IPS DF 6.9 (cell line): ENCODE results near the gene PIP5K1B.

Experiments used
- DNase-seq: peaks from one replicate; pipeline ENCODE4 v3.0.0-alpha.2; 2013; ENCODE audit warnings: low read depth, low spot score
- H3K27ac ChIP-seq: one replicate; pipeline ENCODE4 v1.5.1; 2013; ENCODE audit warnings: low read length, control low read depth
- H3K27me3 ChIP-seq: 2 replicates; pipeline ENCODE4 v1.6.1; 2013; ENCODE audit warnings: mild to moderate bottlenecking, low read length; ENCODE audit not compliant: control insufficient read depth, insufficient read depth
- H3K36me3 ChIP-seq: 2 replicates; pipeline ENCODE4 v1.6.1; 2013; ENCODE audit warnings: low read length; ENCODE audit not compliant: control insufficient read depth, insufficient read depth
- H3K4me1 ChIP-seq: 2 replicates; pipeline ENCODE4 v1.6.1; 2013; ENCODE audit warnings: low read length; ENCODE audit not compliant: control insufficient read depth, insufficient read depth
- H3K4me3 ChIP-seq: 2 replicates; pipeline ENCODE4 v1.5.1; 2013; ENCODE audit warnings: mild to moderate bottlenecking, low read length
- H3K9me3 ChIP-seq: 2 replicates; pipeline ENCODE4 v1.6.1; 2013; ENCODE audit warnings: low read length, inconsistent platforms; ENCODE audit not compliant: control insufficient read depth, insufficient read depth
- WGBS: extraction: QIAGEN DNeasy Blood & Tissue Kit; methylation state at CpG from one replicate; pipeline ENCODE4 v1.1.7; 2013; ENCODE audit warnings: mixed read lengths, missing lambda C conversion rate; ENCODE audit not compliant: insufficient read length, insufficient coverage; 5-methylcytosine and 5-hydroxymethylcytosine counted together

Gene PIP5K1B

DNA sequence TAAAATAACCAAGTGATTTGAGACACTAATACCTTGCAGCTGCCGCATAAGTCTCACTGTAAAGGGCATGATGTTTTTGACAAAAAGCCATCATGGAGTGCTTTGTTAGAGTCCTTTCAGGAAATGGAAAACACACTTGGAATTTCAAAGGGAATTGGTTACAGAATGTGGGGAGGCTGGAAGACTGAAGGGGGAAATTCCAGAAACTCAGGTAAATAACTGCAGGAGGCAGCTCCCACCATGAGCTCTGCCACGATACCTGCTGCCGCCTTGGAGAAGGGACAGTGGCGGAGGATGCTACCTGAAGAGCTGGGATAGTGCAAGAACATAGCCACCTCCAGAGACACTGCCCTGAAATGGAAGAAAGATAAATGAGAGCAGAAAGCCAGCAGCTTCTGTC lies 242.0 kb downstream of the PIP5K1B start:
- no peaks in the 10 kb centered on the region for H3K36me3 ChIP-seq
- H3K4me3 ChIP-seq: no peak overlapping the region
- no peak overlapping the region for H3K27ac ChIP-seq
- no peaks in the 10 kb centered on the region for H3K27me3 ChIP-seq
- WGBS: no CpG with 5 or more reads among the region's 4 CpGs
- peak; percentile 27 for DNase-seq
- H3K4me1 ChIP-seq: peaks cover 7% of the 10 kb centered on the region
- H3K9me3 ChIP-seq: no peaks in the 10 kb centered on the region

DNA sequence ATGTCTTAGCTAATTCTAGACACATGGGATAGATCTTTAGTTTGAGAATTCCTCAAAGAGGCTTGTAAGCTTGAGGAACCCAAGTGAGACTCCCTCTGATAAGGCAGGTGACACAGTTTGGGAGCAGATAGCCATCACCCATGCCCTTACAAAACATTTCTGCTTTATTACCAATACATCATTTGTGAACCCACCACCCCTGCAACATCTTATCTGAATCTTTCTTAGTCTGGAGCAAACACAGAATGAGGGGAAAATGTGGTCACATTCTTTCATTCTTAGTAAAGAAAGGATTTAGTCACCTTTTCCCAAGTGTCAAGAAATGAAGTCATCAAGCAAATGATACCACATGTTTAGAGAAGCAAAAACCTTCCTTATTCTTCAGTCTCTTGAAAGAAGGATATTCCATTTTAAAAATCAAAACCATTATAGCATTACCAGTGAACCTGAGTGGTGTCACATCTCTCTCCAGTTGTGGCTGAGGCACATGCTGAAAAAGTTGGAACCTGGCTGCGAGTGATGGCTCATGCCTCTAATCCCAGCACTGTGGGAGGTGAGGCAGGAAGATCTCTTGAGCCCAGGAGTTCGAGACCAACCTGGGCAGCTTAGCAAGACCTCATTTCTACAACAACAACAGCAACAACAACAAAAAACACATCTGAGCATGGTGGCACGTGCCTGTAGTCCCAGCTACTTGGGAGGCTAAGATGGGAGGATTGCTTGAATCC lies 243.0 kb downstream of the PIP5K1B start:
- Histone ChIP-seq H3K27ac (no peak overlapping the region), H3K27me3 (no peaks in the 10 kb centered on the region), H3K4me3 (no peak overlapping the region), H3K36me3 (no peaks in the 10 kb centered on the region), H3K4me1 (peaks cover 5% of the 10 kb centered on the region; the same call in 1 of the 2 replicates), H3K9me3 (no peaks in the 10 kb centered on the region)
- WGBS: no CpG with 5 or more reads among the region's 3 CpGs
- DNase-seq: no peak

DNA sequence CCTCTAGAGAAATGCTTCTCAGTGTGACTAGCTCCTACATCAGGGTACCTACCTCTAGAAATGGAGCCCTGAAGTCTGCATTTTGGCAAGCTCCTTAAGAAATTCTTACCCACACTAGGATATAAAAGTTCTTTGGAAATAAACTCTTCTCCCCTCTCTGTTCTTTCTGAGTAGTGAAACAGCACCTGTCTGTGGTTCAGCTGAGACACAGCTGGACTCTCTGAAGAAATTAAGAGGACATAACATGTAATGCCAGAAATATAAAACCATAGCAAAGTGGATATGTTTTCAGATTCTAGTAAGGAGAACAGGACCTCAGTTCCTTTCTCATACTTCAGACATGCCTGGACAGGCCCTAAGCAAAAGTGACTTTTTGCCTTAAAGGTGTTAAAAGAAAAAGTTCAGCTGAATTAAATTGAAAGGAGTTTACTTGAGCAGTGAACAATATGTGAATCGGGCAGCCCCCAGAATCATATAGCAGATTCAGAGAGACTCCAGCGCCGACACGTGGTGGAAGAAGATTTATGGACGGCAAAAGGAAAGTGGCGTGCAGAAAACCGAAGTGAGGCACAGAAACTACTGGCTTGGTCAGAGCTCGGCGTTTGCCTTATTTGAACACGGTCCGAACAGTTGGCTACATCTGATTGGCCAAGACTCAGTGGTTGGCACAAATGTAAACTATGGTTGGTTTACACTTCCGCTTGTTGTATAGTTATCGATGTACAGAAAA lies 244.4 kb downstream of the PIP5K1B start:
- peaks cover 5% of the 10 kb centered on the region; the same call in 1 of the 2 replicates for H3K4me1 ChIP-seq
- no peaks in the 10 kb centered on the region for H3K9me3 ChIP-seq
- H3K27me3 ChIP-seq: no peaks in the 10 kb centered on the region
- no peak for DNase-seq
- WGBS: no CpG with 5 or more reads among the region's 13 CpGs
- H3K36me3 ChIP-seq: no peaks in the 10 kb centered on the region
- H3K4me3 ChIP-seq: no peak overlapping the region
- no peak overlapping the region for H3K27ac ChIP-seq

DNA sequence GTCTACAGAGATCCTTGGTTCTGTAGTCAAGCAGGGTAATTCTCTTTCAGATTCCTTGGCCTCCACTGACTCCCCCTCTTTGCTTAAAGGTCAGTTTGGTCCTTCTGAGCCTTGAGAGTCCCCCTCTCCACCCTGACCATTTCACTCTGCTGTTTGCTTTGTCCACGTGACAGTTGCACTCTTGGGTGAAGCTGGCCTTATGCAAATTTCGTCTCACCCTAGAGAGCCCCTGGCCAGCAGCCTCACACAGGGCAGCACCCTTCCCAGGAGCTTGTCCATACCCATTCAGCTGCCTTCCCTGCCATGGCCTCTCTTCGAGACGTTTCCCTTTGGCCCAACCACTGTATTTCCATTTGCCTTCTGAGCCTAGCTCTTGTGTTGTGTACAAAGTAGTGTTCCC lies 245.1 kb downstream of the PIP5K1B start:
- WGBS: no CpG with 5 or more reads among the region's 4 CpGs
- H3K4me3 ChIP-seq: no peak overlapping the region
- H3K27me3 ChIP-seq: no peaks in the 10 kb centered on the region
- H3K9me3 ChIP-seq: no peaks in the 10 kb centered on the region
- H3K27ac ChIP-seq: no peak overlapping the region
- H3K4me1 ChIP-seq: peaks cover 5% of the 10 kb centered on the region; the same call in 1 of the 2 replicates
- no peaks in the 10 kb centered on the region for H3K36me3 ChIP-seq
- no peak for DNase-seq

DNA sequence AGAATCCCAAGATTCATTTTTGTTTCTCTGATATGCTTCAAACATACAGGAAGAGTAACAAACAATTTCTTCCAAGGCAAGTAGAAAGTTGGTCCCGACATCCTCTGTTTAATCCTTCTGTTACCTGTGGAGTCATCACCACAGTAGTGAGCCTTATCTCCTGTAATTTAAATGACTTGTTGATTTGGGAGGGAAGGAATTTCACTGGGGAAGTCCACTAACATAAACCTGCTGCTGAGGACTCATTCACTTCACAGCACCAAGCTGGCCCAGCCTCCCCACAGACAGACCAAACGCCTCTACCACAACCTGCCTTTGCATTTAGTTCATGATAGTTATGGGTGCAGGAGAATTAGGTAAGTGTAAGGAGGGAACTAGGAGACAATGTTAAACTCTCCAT lies 245.6 kb downstream of the PIP5K1B start:
- H3K4me1 ChIP-seq: peaks cover 5% of the 10 kb centered on the region; the same call in 1 of the 2 replicates
- no peak for DNase-seq
- H3K27me3 ChIP-seq: no peaks in the 10 kb centered on the region
- WGBS: no CpG with 5 or more reads among the region's 2 CpGs
- no peak overlapping the region for H3K27ac ChIP-seq
- H3K9me3 ChIP-seq: no peaks in the 10 kb centered on the region
- H3K36me3 ChIP-seq: no peaks in the 10 kb centered on the region
- no peak overlapping the region for H3K4me3 ChIP-seq

DNA sequence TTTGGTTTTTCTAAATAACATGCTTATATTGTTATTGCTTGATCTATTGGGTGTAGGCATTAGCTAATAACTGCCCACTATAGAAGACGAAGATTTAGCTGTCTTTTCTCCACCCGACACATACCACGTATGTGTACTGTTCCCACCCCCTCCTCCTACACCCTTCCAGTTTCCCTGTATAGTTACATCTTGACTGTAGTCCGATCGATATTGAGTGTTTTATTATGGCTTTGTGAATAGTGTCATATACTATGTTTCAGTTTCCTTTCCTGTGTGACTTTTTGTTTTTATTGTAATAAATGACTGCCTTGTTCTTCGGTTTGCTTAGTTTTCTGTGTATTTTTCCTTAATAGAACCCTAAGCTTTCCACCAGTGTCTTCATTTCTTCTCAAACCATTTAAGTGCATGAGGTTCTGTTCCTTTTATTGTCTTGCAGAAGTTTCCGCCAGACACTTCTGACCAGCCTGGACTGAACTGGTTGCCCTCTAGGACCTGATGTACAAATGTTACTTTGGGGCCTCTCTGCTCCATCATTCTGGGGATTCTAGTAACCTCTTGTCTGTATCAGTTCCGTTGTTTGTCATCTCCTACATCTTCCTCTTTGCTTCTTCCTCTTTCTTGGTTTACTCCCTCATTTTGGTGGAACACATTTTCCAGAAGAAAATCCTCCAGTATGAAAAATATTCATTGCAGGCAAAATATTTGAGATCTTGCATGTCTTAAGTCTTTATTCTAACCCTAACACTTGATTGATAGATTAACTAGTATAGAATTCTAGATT lies 247.0 kb downstream of the PIP5K1B start:
- WGBS: no CpG with 5 or more reads among the region's 8 CpGs
- no peak for DNase-seq
- no peak overlapping the region for H3K27ac ChIP-seq
- H3K9me3 ChIP-seq: no peaks in the 10 kb centered on the region
- no peaks in the 10 kb centered on the region for H3K27me3 ChIP-seq
- H3K36me3 ChIP-seq: no peaks in the 10 kb centered on the region
- no peak overlapping the region for H3K4me3 ChIP-seq
- peaks cover 3% of the 10 kb centered on the region; the same call in 1 of the 2 replicates for H3K4me1 ChIP-seq

DNA sequence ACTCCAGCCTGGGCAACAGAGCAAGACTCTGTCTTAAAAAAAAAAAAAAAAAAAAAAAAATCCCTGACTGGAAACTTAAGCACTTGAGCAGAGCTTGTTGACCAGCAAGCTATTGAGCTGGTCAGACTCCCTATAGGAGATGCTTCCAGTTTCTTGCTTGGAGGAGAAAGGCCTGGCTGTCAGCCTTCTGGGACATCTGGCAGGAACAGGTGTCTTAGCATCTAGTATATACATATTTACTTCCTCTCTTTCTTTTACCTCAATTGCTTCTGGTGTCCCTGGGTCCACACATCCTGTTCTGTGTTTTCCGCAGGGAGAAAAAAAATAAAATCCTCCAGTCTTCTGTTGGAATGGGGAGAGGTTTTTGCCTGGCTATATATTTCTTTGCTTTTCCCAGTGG lies 248.7 kb downstream of the PIP5K1B start:
- Histone ChIP-seq H3K4me1 (0 out of 2 replicates have a peak, but pooled peaks cover 1% of the 10 kb centered on the region), H3K4me3 (no peak overlapping the region), H3K9me3 (no peaks in the 10 kb centered on the region), H3K27me3 (no peaks in the 10 kb centered on the region), H3K27ac (no peak overlapping the region), H3K36me3 (no peaks in the 10 kb centered on the region)
- no CpG with 5 or more reads among the region's 1 CpG for WGBS
- DNase-seq: no peak

DNA sequence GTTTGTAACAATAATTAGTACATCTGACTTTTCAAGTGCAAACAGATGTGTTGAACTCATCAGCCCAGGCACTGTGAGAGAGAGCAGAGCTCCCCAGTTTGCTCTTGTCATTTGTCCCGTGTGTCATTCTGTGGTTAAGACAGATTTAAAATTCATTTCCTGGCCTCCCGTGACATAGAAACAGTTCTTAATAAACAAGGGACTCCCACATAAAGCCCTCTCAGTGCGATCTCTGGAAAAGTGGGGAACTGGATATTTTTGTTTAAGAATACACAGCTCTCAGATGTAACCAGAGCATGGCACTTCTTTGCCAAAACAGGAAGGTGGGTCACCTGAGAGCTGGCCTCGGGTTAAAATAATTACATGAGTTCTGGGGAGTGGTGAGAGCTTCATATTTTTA lies 250.3 kb downstream of the PIP5K1B start:
- WGBS: no CpG with 5 or more reads among the region's 4 CpGs
- Histone ChIP-seq H3K9me3 (no peaks in the 10 kb centered on the region), H3K27me3 (no peaks in the 10 kb centered on the region), H3K27ac (no peak overlapping the region), H3K36me3 (no peaks in the 10 kb centered on the region), H3K4me3 (no peak overlapping the region), H3K4me1 (0 out of 2 replicates have a peak, but pooled peaks cover 1% of the 10 kb centered on the region)
- DNase-seq: no peak

DNA sequence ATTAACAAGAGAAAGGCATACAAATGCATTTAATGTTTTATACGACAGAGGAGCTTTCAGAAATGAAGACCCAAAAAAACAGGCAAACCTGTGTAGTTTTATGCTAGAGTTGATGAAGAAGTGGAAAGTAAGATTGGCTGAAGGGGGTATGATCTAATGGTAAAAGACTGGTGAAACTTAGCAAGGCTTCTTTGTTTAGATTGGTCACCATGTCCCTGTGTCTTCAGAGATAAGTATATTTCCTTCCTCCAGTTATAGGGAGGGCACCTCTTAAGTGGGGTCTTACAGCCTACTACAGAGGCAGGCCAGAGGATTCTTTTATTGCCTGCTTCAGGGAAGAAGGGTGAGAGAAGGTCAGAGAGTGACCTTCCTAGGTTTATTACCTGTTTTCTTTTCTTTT lies 252.4 kb downstream of the PIP5K1B start:
- Histone ChIP-seq H3K36me3 (no peaks in the 10 kb centered on the region), H3K27ac (no peak overlapping the region), H3K4me1 (no peaks in the 10 kb centered on the region), H3K4me3 (no peak overlapping the region), H3K9me3 (no peaks in the 10 kb centered on the region), H3K27me3 (no peaks in the 10 kb centered on the region; the same call in 1 of the 2 replicates)
- WGBS: no CpG with 5 or more reads among the region's 1 CpG
- no peak for DNase-seq

DNA sequence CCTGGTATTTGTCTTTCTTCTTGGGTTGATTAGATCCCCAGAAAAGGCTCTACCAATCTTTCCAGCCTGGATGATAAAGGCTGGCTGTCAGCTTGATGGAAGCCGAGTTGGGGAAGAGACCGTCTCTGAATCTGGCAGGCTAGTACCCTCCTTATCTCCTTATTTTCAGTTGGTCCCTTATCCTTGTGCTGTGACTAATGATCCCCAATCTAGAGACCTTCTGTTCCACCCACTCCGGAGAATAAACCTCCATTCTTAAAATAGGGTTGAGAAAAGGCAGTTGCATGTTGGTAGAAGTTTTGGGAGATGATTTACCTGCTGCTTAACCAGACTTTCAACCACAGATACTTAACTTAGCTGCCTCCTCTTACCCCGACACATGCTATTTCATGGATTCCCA lies 256.5 kb downstream of the PIP5K1B start:
- no CpG with 5 or more reads among the region's 4 CpGs for WGBS
- no peak for DNase-seq
- Histone ChIP-seq H3K36me3 (no peaks in the 10 kb centered on the region), H3K27ac (no peak overlapping the region), H3K27me3 (no peaks in the 10 kb centered on the region; the same call in 1 of the 2 replicates), H3K4me1 (no peaks in the 10 kb centered on the region), H3K4me3 (no peak overlapping the region), H3K9me3 (no peaks in the 10 kb centered on the region)
